ENCODE data around the gene GRIN2A.

Gene GRIN2A

DNA sequence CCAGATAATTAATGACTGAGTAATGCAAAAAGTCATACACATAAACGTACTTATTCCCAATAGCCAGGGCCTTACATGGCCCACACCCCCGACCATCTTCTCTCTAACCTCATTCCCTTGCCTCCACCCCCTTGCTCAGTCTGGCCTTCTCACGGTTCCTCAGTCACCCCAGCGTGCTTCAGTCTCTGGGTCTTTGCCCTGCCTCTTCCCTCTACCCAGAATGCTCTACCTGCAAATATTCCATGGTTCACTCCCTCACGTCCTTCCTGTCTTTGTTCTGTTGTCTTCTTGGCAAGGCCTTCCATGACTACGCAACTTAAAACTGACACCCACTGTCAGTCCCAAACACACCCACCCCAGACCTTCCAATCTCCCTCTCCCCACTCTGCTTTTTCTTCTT is 468.3 kb downstream of the GRIN2A start:
- no peak for DNase-seq

DNA sequence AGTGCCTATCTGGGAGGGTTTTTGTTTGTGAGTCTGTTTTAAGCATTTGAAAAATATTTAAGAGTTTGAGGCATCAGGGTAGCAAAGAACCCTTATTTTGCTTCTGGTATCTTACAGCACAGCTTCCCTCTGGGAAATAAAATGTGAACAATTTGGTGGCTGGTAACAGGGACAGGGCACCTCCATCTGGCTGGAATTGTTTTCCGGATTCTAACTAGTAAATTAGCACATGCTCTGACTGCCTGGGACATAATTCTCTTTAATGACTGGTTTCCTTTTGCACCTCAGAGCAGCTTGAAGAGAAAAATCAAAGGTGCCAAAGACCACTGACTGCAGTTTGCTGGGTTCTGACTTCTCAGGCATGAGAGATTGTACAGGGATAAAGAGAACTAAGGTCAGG is 469.1 kb downstream of the GRIN2A start:
- DNase-seq, result no peak

DNA sequence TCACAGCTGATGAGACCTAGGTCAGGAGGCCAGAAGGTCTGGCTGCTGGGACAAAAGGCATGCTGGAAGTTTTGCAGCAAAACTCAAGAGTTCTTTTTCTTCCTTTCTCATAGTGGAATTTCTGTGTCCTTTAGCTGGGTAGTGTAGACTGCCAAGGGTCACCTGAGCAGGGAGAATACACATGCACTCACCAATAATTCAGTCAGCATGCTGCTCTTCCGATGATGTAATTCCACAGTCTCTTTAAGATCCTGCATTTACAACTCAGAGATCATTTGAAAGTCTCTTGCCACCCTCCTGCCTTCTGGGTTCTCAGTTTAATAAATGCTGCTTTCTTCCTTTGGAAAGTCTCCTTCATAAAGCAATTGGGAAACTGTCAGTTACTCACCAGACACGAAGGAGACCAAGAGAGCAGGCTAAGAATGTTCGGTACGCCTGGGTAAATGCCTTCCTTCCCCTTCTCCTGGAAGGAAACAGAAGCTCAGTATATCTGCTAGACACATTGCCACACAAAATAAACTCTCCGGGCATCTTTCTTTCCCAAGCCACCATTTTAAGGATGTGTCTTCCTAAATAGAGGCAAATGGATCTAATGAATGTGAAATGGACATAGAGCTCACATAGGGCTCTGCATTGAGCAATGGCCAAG is 473.1 kb downstream of the GRIN2A start:
- no peak for DNase-seq

DNA sequence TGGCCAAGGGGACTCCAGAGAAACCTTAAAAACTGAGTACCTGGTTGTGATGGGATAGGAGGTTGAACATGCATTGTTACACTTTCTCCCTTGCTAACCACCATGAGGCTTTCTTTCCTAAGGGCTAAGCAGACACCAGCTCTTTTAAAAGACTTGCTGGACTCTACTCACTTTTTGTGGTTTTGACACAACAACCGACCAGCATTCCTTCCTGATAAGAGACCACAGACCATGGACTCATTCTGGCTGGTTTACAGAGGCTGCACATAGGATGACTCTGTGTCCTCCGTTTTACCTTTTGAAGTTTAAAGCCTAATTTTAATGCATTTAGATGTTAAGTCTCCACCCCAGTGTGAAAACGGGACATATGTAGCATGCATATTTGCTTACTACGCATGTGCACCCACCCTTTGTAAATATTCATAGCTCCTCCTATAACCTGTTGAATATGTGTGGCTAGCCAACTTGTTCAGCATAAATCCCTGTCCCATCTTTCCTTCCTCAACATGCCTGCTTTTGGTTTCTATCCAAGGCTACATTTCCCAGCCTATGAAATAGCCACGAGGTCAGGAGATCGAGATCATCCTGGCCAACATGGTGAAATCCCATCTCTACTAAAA is 475.9 kb downstream of the GRIN2A start:
- DNase-seq, result no peak

DNA sequence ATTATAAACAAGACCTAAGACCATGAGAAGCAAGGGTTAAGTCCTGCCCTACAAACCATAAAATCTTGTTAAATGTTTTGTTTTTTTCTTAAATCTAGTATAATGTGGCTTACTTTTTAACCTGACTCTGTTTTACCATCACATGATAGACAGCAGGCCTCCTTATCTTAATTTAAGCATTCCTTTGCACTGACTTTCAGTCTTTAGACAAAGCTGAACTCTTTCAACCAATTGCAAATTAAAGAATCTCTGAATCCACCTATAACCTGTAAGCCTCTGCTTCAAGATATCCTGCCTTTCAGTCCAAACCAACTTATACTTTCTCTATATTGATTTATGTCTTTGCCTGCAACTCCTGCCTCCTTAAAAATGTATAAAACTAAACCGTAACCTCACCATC is 478.5 kb downstream of the GRIN2A start:
- DNase-seq, result no peak
